MCF 10A (cell line): Measurements from ENCODE around the gene ABHD12. TPM values are rescaled to one million over a fixed set of nuclear protein-coding genes. Genes with fewer than 3 reads are reported as not detected.

Source experiments
- BruUV-seq: library from RNA; stranded (reverse); fragments of 400-500 nt; replicated peaks from 2 replicates; lab custom pipeline; 2021; lab: Mats Ljungman, UMichigan
- CTCF ChIA-PET: fragments of 300-600 bp; sonication (Branson Sonifier 250); formaldehyde crosslinking; extraction: SDS; loops from one replicate; lab custom pipeline; 2021; ENCODE audit warnings: antibody characterized with exemption, inconsistent platforms; lab: Yijun Ruan, JAX
- POLR2A ChIA-PET: fragments of 300-600, 350-650 bp; sonication (Branson Sonifier 250); formaldehyde crosslinking; extraction: SDS; loops from one replicate; lab custom pipeline; 2020; ENCODE audit warnings: antibody characterized with exemption, inconsistent platforms; lab: Yijun Ruan, JAX
- DNase-seq: peaks from one replicate; pipeline ENCODE4 v3.0.0-alpha.2; 2018; ENCODE audit not compliant: unreplicated experiment
- H3K27ac Mint-ChIP-seq: one replicate; pipeline ENCODE4 v1.8.0; 2022; ENCODE audit warnings: mild to moderate bottlenecking, low read depth, mixed read lengths; ENCODE audit not compliant: unreplicated experiment
- H3K27me3 Mint-ChIP-seq: one replicate; pipeline ENCODE4 v1.8.0; 2022; ENCODE audit warnings: mixed read lengths; ENCODE audit not compliant: insufficient read depth, unreplicated experiment
- H3K36me3 Mint-ChIP-seq: one replicate; pipeline ENCODE4 v1.8.0; 2022; ENCODE audit warnings: mild to moderate bottlenecking, moderate library complexity, mixed read lengths; ENCODE audit not compliant: insufficient read depth, unreplicated experiment
- H3K4me1 Mint-ChIP-seq: one replicate; pipeline ENCODE4 v1.8.0; 2022; ENCODE audit warnings: mixed read lengths; ENCODE audit not compliant: insufficient read depth, unreplicated experiment
- H3K4me3 Mint-ChIP-seq: one replicate; pipeline ENCODE4 v1.8.0; 2022; ENCODE audit warnings: mild to moderate bottlenecking, moderate library complexity, mixed read lengths; ENCODE audit not compliant: unreplicated experiment
- H3K9me3 Mint-ChIP-seq: one replicate; pipeline ENCODE4 v1.8.0; 2022; ENCODE audit warnings: mixed read lengths; ENCODE audit not compliant: unreplicated experiment
- intact Hi-C: fragments of 100-400 bp; cut with micrococcal nuclease; formaldehyde crosslinking; loops from 2 replicates; pipeline ENCODE4 v1.14.1; 2022
- total RNA-seq: library from RNA; stranded (reverse); gene quantifications from 2 replicates; pipeline ENCODE4 v1.2.3, GENCODE V29; 2022
- TF ChIP-seq, protein P1 (sequence below): fragments of 200-600 bp; IDR thresholded peaks from one replicate; pipeline ENCODE4 v1.8.0; 2022; ENCODE audit warnings: antibody characterized with exemption, mild to moderate bottlenecking; ENCODE audit not compliant: unreplicated experiment

The ABHD12 gene
- total RNA-seq, 1 experiment from 2014 or later = 18.6 TPM

DNA sequence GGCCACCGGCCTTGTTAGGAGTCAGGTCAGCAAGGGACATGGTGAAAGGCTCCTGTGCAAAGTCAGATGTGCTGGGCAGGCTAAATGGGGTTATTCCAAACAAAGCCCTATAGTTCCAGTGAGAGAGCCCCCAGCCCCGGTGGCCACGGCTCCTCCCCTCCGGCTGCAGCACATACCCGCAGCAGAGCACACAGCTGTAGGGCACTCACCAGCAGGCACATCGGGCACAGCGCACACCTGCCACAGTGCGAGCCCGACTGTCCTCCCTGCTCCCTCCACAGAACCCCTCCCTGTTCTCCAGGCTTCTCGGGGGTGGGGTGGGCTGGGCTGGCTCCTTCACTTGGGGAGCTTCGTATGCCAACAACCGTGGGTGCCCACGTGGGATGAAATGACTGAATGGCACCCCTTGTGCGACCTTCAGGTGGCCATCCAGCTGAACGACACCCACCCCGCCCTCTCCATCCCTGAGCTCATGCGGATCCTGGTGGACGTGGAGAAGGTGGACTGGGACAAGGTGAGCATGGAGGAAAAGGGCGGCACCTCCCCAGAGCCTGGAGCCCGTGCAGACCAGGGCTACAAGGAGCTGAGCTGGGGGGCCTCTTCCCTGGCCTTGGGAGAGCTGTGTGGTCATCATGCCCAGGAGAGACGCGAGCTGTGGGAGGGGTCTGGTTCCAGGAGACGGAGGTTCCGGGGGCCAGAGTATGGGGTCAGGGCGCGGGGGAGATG is 111.8 kb downstream of the ABHD12 start:
- ChIA-PET CTCF (interaction anchor here (0.6 to 2.4 kb wide), 5 partner anchors 15 to 289 kb away, joined by 3 to 12 read pairs (median 3); no protein-coding TSS in a partner anchor), POLR2A (interaction anchor here (0.8 kb wide), 1 partner anchor 21 kb away, joined by 4 read pairs; no protein-coding TSS in a partner anchor)
- Mint-ChIP-seq H3K4me3 (no peak overlapping the region), H3K9me3 (no peaks in the 10 kb centered on the region), H3K4me1 (peaks cover 6% of the 10 kb centered on the region), H3K27me3 (no peaks in the 10 kb centered on the region), H3K36me3 (peaks cover 100% of the 10 kb centered on the region), H3K27ac (no peak overlapping the region)
- no peak for DNase-seq
- intact Hi-C loops = no loop called here
- TF ChIP-seq, protein P1, sequence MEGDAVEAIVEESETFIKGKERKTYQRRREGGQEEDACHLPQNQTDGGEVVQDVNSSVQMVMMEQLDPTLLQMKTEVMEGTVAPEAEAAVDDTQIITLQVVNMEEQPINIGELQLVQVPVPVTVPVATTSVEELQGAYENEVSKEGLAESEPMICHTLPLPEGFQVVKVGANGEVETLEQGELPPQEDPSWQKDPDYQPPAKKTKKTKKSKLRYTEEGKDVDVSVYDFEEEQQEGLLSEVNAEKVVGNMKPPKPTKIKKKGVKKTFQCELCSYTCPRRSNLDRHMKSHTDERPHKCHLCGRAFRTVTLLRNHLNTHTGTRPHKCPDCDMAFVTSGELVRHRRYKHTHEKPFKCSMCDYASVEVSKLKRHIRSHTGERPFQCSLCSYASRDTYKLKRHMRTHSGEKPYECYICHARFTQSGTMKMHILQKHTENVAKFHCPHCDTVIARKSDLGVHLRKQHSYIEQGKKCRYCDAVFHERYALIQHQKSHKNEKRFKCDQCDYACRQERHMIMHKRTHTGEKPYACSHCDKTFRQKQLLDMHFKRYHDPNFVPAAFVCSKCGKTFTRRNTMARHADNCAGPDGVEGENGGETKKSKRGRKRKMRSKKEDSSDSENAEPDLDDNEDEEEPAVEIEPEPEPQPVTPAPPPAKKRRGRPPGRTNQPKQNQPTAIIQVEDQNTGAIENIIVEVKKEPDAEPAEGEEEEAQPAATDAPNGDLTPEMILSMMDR = no peak
- no TSS peak for BruUV-seq

DNA sequence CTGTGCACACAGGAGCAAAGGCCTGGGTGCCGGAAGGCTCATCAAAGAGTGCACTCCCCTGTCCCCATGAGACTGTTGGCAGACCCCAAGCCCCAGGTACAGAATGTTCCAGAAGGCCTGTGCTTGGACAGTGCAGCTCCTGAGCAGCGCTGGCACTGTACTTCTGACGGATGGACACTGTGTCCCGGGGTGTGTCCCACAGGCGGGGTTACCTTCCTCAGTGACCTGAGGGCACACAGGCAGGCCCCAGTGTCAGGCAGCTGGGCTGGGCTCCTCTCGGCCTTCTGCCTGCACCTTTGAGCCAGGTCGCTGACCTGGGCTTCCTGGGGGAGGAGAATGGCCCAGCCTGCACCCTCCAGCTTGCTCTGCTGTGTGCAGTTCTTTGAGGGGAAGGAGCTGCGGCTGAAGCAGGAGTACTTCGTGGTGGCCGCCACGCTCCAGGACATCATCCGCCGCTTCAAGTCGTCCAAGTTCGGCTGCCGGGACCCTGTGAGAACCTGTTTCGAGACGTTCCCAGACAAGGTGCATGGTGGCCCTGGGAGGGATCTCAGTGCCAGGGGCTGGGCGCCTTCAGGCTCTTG is 112.6 kb downstream of the ABHD12 start:
- Mint-ChIP-seq H3K27me3 (no peaks in the 10 kb centered on the region), H3K27ac (no peak overlapping the region), H3K4me3 (no peak overlapping the region), H3K4me1 (peaks cover 6% of the 10 kb centered on the region), H3K36me3 (peaks cover 100% of the 10 kb centered on the region), H3K9me3 (no peaks in the 10 kb centered on the region)
- BruUV-seq = no TSS peak
- ChIA-PET CTCF (interaction anchor here (0.6 to 2.4 kb wide), 6 partner anchors 11 to 284 kb away, joined by 3 to 12 read pairs (median 4); no protein-coding TSS in a partner anchor), POLR2A (interaction anchor here (0.7 to 1.8 kb wide), 2 partner anchors 27 to 56 kb away, joined by 3 to 6 read pairs; no protein-coding TSS in a partner anchor)
- intact Hi-C loops = no loop called here
- TF ChIP-seq, protein P1 = no peak
- no peak for DNase-seq

DNA sequence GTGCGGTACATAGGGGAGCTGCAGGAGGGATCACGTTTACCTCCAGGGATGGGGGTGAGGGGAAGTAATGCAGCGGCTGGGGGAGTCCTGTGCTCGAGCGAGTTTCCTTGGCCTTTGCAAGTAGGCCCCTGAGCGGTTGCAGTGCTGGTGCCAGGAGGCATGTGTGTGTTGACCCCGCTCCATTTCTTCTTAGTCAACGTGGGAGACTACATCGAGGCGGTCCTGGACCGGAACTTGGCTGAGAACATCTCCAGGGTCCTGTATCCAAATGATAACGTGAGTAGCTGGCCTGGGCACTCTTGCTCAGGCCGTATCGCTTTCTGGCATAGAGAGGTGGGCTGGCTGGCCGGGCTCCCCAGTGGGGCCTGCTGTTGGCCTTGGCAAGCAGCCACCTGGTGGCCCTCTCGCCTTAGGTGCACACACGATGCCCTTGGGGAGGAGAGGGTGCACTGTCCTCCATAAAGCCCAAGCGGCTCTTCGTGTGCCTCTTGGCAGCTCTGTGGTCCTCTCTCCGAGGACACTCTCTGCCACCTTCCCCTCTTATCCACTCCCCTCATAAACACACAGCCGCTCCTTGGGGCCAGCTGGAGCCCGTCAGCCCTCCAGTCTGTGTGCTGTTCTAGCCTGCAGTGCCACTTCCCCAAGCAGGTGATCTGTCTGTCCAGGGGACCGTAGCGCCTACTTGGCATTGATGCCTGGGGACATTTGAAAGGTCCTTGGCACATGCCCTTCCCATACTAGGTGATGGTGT is 113.4 kb downstream of the ABHD12 start:
- H3K27ac Mint-ChIP-seq = no peak overlapping the region
- ChIA-PET CTCF (interaction anchor here (0.6 to 2.4 kb wide), 6 partner anchors 11 to 284 kb away, joined by 3 to 12 read pairs (median 4); no protein-coding TSS in a partner anchor), POLR2A (interaction anchor here (1.8 kb wide), 1 partner anchor 26 kb away, joined by 6 read pairs; no protein-coding TSS in a partner anchor)
- peaks cover 100% of the 10 kb centered on the region for H3K36me3 Mint-ChIP-seq
- H3K9me3 Mint-ChIP-seq = no peaks in the 10 kb centered on the region
- peaks cover 6% of the 10 kb centered on the region for H3K4me1 Mint-ChIP-seq
- intact Hi-C loops = no loop called here
- BruUV-seq = no TSS peak
- DNase-seq = no peak
- TF ChIP-seq, protein P1 = no peak
- no peak overlapping the region for H3K4me3 Mint-ChIP-seq
- no peaks in the 10 kb centered on the region for H3K27me3 Mint-ChIP-seq
